ENCODE results near the gene FGD5. TPM values are rescaled to one million over a fixed set of nuclear protein-coding genes. Genes with fewer than 3 reads are reported as not detected.
A peak's percentile ranks its signal among the peaks of the same experiment; 100 is the strongest.

The FGD5 gene
- total RNA-seq, 1 donor from 2014 or later: 0.24 TPM

GRCh38 chr3:14950274-14950673, 131.5 kb downstream of the FGD5 start:
- no peak overlapping the region for H3K9ac ChIP-seq
- H3K4me3 Mint-ChIP-seq: no peak overlapping the region
- H3F3A ChIP-seq (ENCODE audit: low read depth): peaks cover 35% of the 10 kb centered on the region
- TF ChIP-seq, protein P1, sequence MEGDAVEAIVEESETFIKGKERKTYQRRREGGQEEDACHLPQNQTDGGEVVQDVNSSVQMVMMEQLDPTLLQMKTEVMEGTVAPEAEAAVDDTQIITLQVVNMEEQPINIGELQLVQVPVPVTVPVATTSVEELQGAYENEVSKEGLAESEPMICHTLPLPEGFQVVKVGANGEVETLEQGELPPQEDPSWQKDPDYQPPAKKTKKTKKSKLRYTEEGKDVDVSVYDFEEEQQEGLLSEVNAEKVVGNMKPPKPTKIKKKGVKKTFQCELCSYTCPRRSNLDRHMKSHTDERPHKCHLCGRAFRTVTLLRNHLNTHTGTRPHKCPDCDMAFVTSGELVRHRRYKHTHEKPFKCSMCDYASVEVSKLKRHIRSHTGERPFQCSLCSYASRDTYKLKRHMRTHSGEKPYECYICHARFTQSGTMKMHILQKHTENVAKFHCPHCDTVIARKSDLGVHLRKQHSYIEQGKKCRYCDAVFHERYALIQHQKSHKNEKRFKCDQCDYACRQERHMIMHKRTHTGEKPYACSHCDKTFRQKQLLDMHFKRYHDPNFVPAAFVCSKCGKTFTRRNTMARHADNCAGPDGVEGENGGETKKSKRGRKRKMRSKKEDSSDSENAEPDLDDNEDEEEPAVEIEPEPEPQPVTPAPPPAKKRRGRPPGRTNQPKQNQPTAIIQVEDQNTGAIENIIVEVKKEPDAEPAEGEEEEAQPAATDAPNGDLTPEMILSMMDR (IDR thresholded peaks at IDR 0.05): no peak
- TF ChIP-seq EZH2 (IDR thresholded peaks at IDR 0.05): no peak
- H3K27ac Mint-ChIP-seq: no peak overlapping the region
- no peak overlapping the region for H3K4me3 ChIP-seq
- peaks cover 20% of the 10 kb centered on the region for H3K4me1 Mint-ChIP-seq
- peaks cover 10% of the 10 kb centered on the region for H3K36me3 Mint-ChIP-seq
- DNase-seq (ENCODE audit: low spot score): no peak
- peaks cover 22% of the 10 kb centered on the region for H3K4me1 ChIP-seq
- H3K79me2 ChIP-seq (ENCODE audit: low read depth): peaks cover 90% of the 10 kb centered on the region
- no peaks in the 10 kb centered on the region for H3K27me3 ChIP-seq
- peak overlapping the region; percentile 92 for H3K4me2 ChIP-seq
- H3K27ac ChIP-seq: no peak overlapping the region
- peaks cover 40% of the 10 kb centered on the region for H4K20me1 ChIP-seq (ENCODE audit: low read depth)
- no peak overlapping the region for H2AFZ ChIP-seq (replicated peaks)
- H3K9me3 Mint-ChIP-seq: no peaks in the 10 kb centered on the region
- H3K36me3 ChIP-seq: no peaks in the 10 kb centered on the region
- no peaks in the 10 kb centered on the region for H3K27me3 Mint-ChIP-seq (ENCODE audit: insufficient read depth, low read depth)
- H3K9me3 ChIP-seq (ENCODE audit: low read depth): no peaks in the 10 kb centered on the region

DNA sequence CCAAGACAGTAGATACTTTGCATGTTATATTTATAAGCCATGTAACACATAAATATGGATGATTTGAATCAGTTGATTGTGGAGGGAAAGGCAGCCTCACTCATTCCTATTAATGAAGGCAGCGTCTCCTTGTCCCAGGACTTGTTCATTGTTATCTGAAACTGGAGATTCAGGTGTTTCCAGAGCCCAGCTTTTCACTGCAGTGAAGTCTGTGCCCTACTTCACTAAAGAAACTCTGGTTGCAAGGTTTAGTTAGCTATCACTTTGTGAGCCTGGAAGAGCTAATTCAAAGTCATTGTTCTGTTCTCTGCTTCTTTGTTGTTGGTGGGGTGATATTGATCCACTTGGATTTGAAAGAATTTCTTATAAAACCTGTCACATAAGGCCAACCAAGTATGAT, 138.4 kb downstream of the FGD5 start:
- peaks cover 99% of the 10 kb centered on the region for H3K79me2 ChIP-seq (ENCODE audit: low read depth)
- H3K4me1 Mint-ChIP-seq: peaks cover 10% of the 10 kb centered on the region
- H3K4me3 Mint-ChIP-seq: no peak overlapping the region
- H2AFZ ChIP-seq (replicated peaks): no peak overlapping the region
- TF ChIP-seq EZH2phosphoT487 (IDR thresholded peaks at IDR 0.05): no peak
- no peak overlapping the region for H3K27ac Mint-ChIP-seq
- no peak overlapping the region for H3K9ac ChIP-seq
- H3K27me3 Mint-ChIP-seq (ENCODE audit: insufficient read depth, low read depth): no peaks in the 10 kb centered on the region
- peaks cover 11% of the 10 kb centered on the region for H3K36me3 Mint-ChIP-seq
- no peaks in the 10 kb centered on the region for H3K9me3 Mint-ChIP-seq
- peaks cover 64% of the 10 kb centered on the region for H4K20me1 ChIP-seq (ENCODE audit: low read depth)
- no peaks in the 10 kb centered on the region for H3K9me3 ChIP-seq (ENCODE audit: low read depth)
- no peaks in the 10 kb centered on the region for H3K27me3 ChIP-seq
- H3K4me3 ChIP-seq: no peak overlapping the region
- no peak for DNase-seq (ENCODE audit: low spot score)
- peaks cover 7% of the 10 kb centered on the region for H3K4me1 ChIP-seq
- H3K36me3 ChIP-seq: peaks cover 18% of the 10 kb centered on the region
- H3K27ac ChIP-seq: no peak overlapping the region
- H3F3A ChIP-seq (ENCODE audit: low read depth): peaks cover 3% of the 10 kb centered on the region
- no peak overlapping the region for H3K4me2 ChIP-seq

DNA sequence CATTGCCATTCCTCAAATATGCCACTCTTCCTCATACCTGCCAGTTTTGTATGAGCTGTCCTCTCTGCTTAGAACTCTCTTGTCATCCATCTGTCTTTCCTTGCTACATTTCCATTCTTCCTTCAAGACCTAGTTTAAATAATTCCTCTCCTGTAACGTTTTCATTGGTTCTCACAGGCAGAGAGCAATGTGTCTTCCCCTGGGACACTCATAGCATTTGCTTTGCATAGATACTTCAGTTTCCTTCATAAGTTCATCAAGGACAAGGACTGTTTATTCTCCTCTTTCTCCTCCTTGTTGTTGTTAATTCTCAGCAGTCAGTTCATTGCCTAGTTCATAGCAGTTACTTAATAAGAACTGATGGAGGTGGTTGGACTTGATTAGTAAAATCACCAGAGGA, 139.2 kb downstream of the FGD5 start:
- no peak for TF ChIP-seq EZH2phosphoT487 (IDR thresholded peaks at IDR 0.05)
- TF ChIP-seq, protein P1 (IDR thresholded peaks at IDR 0.05): no peak
- no peak for TF ChIP-seq EZH2 (IDR thresholded peaks at IDR 0.05)
- Histone ChIP-seq H3K9me3 (ENCODE audit: low read depth) (no peaks in the 10 kb centered on the region), H3K4me1 (peaks cover 7% of the 10 kb centered on the region), H3K27me3 (no peaks in the 10 kb centered on the region), H4K20me1 (ENCODE audit: low read depth) (peaks cover 62% of the 10 kb centered on the region), H3K9ac (no peak overlapping the region), H3K4me2 (no peak overlapping the region), H3K79me2 (ENCODE audit: low read depth) (peaks cover 99% of the 10 kb centered on the region), H3K4me3 (no peak overlapping the region), H3K27ac (no peak overlapping the region), H3F3A (ENCODE audit: low read depth) (no peaks in the 10 kb centered on the region), H3K36me3 (peaks cover 18% of the 10 kb centered on the region), H2AFZ (replicated peaks) (no peak overlapping the region)
- no peak overlapping the region for H3K27ac Mint-ChIP-seq
- H3K4me3 Mint-ChIP-seq: no peak overlapping the region
- no peaks in the 10 kb centered on the region for H3K27me3 Mint-ChIP-seq (ENCODE audit: insufficient read depth, low read depth)
- H3K4me1 Mint-ChIP-seq: peaks cover 10% of the 10 kb centered on the region
- no peaks in the 10 kb centered on the region for H3K9me3 Mint-ChIP-seq
- DNase-seq (ENCODE audit: low spot score): no peak
- peaks cover 18% of the 10 kb centered on the region for H3K36me3 Mint-ChIP-seq

- H3K36me3 ChIP-seq: peaks cover 18% of the 10 kb centered on the region
- no peak overlapping the region for H3K9ac ChIP-seq
- Mint-ChIP-seq H3K27ac (no peak overlapping the region), H3K9me3 (no peaks in the 10 kb centered on the region), H3K36me3 (peaks cover 20% of the 10 kb centered on the region), H3K27me3 (ENCODE audit: insufficient read depth, low read depth) (no peaks in the 10 kb centered on the region), H3K4me1 (peaks cover 10% of the 10 kb centered on the region), H3K4me3 (no peak overlapping the region)
- no peak for DNase-seq (ENCODE audit: low spot score)
- no peaks in the 10 kb centered on the region for H3K9me3 ChIP-seq (ENCODE audit: low read depth)
- H3K27me3 ChIP-seq: no peaks in the 10 kb centered on the region
- peaks cover 97% of the 10 kb centered on the region for H3K79me2 ChIP-seq (ENCODE audit: low read depth)
- H3F3A ChIP-seq (ENCODE audit: low read depth): no peaks in the 10 kb centered on the region
- H3K4me1 ChIP-seq: peaks cover 7% of the 10 kb centered on the region
- H4K20me1 ChIP-seq (ENCODE audit: low read depth): peaks cover 56% of the 10 kb centered on the region
- no peak overlapping the region for H3K4me3 ChIP-seq
- H3K27ac ChIP-seq: no peak overlapping the region
- no peak overlapping the region for H3K4me2 ChIP-seq
- no peak overlapping the region for H2AFZ ChIP-seq (replicated peaks)
- TF ChIP-seq EZH2 (IDR thresholded peaks at IDR 0.05): no peak
- TF ChIP-seq, protein P1 (IDR thresholded peaks at IDR 0.05): no peak
- TF ChIP-seq EZH2phosphoT487 (IDR thresholded peaks at IDR 0.05): no peak
Observed at GRCh38 chr3:14959359-14959943, 140.7 kb downstream of the FGD5 start.

Data from neural progenitor cell (in vitro differentiated cells).